Activated CD8-positive, alpha-beta memory T cell treated with anti-CD3 and anti-CD28 coated beads, Interleukin-2, amount 50 U/mL, for 48 hours (primary cell): ENCODE measurements around the gene MSLN.
"Not testable (repeated sequence)": the region's sequence is repeated elsewhere in the genome, so short reads cannot be mapped to it uniquely, and the experiment has no call there.

ENCODE experiments used
- DNase-seq: peaks from one replicate; pipeline ENCODE4 v3.0.0-alpha.2; 2020

MSLN gene

DNA sequence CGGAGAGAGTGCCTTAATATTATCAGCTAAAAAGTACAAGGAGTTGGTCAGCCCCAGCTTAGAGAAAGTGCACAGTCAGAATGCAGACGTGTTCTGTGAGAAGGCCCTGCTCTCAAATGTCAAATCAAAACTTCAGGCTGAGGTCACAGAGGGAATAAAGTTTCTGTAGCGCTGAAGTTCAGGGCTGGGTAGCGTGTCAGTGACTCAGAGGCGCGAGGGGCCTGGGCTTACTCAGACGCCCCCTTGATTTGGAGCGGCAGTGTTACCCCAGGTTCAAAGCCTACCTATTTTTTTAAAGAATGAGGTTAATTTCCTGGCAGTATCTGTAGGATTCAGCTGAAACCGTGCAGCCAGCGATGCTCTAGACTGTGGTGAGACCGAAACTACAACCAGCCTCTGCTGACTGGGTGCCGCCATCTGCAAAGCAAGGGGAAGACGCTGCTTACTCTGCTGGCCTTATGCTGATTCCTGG, 24.5 kb upstream of the MSLN start:
- peak; percentile 79 for DNase-seq

- no peak for DNase-seq
Measured at GRCh38 chr16:736936-737481, 23.5 kb upstream of the MSLN start.

GRCh38 chr16:739560-740458, 20.7 kb upstream of the MSLN start:
- no peak for DNase-seq

GRCh38 chr16:740459-740763, 20.1 kb upstream of the MSLN start:
- DNase-seq, result no peak

DNA sequence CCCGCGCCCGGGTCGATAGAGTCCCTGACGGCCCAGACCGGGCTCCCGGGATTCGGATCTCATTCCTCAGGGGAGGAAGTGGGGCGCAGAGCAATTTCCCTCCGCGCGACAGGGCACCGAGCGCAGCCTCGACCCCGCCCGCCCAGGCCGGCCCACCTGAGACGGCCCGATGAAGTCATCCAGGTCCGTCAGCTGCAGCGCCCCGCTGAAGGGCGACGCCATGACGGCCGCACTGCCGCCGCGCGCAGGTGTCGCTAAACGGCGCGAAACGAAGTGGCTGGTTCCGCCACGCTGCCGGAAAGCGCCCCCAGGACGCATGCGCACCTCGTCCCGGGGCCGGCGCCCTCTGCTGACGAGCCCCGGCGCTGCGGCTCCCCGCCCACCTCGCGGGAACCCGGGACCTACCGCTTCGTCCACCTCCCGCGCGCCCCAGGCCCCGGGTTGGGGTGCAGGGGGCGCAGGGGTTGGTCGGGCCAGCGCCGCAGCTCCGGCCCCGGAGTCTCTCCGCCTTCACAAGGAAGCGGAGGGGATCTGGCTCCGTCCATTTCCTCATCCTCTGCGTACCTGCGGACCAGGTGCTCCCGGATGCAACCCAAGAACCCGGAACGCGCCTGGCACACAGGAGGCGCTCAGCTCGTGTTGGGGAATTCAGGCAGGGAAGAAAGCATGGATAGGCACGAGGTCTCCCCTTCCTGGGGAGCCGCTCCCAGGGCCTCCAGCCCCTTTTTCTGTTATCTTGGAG, 19.6 kb upstream of the MSLN start, which contains the start of gene CIAO3:
TSS of gene CIAO3 (minus strand) at position 234 of the 742 bp plus-strand sequence. CDS start at position 222, 12 bp downstream.
- peak; percentile 99 for DNase-seq

GRCh38 chr16:741986-742629, 18.4 kb upstream of the MSLN start:
- no peak for DNase-seq

DNA sequence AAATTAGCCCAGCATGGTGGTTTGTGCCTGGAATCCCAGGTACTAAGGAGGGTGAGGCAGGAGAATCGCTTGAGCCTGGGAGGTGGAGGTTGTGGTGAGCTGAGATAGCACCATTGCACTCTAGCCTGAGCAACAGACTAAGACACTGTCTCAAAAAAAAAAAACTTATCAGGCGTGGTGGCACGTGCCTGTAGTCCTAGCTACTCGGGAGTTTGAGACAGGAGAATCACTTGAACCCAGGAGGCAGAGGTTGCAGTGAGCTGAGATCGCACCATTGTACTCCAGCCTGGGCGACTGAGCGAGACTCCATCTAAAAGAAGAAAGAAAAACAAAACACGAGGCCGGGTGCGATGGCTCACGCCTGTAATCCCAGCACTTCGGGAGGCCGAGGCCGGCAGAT, 17.6 kb upstream of the MSLN start:
- not testable (repeated sequence) for DNase-seq

GRCh38 chr16:743794-744500, 16.6 kb upstream of the MSLN start:
- no peak for DNase-seq

GRCh38 chr16:745739-746138, 14.8 kb upstream of the MSLN start:
- peak; percentile 60 for DNase-seq

- no peak for DNase-seq
Measured at GRCh38 chr16:746637-747036, 13.9 kb upstream of the MSLN start.

DNA sequence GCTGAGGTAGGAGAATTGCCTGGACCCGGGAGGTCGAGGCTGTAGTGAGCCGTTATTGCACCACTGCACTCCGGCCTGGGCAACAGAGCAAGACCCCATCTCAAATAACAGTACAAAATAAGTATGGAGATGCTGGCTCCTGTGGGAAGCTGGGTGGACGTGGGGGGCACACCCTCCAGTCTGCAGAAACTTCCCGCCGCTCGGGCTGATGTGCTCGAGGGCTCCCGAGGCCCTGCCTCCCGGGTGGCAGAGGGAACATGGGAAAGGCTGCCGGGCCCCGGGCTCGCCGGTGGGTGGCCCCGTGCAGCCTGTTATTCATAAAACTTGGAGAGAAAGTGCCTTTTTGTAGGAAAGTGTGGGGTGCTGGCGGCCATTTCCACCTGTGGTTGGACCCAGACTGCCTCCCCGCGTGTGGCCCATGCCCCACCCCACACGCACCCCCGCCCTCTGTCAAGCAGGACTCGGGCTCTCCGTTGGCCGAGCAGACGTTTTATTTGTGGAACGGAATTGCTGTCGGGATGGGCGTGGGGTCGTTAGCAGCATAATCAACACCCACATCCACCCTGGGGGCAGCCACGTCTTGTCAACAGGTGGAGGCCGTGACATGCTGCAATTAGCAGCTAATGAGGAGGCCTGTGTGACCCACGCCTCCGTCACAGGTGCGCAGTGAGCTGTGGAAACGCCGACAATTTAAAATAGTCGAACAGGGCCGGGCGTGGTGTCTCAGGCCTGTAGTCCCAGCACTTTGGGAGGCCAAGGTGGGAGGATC, 12.4 kb upstream of the MSLN start:
- no peak for DNase-seq

GRCh38 chr16:749010-749409, 11.5 kb upstream of the MSLN start:
- DNase-seq, result no peak

DNA sequence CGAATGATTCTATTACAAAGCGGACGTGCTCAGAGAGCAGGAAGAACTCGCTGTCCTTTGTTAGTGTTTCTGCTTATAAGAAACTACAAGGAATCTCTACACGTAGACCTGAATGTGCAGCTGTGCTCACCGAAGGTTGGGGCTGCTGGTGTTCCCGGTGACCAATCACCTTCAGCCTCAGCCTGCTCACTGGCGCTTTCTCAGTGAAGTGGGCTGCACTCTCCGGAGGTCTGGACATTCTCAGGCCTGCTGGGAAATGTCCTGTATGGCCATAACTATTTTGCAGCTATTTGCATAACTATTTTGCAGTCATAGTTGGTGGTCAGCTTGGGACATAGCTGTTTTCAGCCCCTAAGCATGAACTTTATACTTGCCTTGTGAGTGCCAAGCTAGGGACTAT, 10.0 kb upstream of the MSLN start:
- DNase-seq, result no peak

DNA sequence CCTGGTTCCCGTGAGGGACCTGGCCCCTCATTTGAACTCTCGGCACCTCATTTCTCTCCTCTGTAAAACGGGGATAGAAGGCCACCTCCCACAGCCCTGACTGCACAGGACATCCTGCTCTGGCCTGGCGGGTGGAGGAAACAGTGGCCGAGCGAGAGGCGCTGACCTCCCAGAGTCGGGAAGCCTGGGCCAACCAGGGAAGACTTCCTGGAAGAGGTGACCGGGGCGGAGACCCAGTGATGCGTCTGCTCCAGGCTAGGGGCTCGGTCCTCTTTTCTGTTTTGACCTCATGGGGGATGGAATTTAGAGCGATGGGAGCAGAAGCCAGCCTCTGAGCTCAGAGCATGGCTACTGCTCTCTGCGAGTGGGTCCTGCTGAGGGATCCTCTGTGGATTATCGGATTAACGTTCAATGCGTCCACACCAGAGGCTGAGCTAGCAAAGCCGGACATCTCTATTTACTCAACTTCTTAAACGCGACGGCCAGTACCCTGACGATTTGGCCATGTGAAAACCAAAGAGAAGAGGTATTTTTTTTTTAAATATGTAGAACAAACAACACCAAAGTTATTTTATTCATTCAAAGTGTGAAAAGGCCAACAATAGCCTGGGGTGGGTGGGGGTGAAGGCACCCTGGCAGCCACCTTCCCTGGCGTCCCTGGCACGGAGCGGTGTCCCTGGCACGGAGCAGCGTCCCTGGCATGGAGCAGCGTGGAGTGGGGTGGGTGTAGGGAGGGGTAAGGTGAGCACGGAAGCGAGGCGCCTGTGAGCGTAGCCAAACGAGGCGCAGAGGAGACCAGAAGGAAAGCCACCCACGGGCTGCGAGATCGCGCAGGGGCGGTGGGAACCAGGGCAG, 9.2 kb upstream of the MSLN start:
- DNase-seq, result no peak

DNA sequence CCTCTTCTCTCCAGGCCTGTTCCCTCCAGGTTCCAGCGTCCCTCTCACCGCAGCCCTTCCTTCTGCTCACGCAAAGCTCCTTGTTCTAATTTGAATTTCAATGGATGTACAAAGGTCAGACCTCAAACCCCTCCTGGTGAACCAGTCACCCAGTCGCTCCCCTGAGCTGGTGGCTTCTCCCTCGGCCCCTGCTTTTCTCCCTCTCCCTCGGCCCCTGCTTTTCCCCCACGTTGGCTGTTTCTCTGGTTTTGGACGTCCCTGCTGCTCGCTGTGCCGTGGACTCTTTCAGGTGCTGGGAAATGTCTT, 8.6 kb upstream of the MSLN start:
- no peak for DNase-seq

DNA sequence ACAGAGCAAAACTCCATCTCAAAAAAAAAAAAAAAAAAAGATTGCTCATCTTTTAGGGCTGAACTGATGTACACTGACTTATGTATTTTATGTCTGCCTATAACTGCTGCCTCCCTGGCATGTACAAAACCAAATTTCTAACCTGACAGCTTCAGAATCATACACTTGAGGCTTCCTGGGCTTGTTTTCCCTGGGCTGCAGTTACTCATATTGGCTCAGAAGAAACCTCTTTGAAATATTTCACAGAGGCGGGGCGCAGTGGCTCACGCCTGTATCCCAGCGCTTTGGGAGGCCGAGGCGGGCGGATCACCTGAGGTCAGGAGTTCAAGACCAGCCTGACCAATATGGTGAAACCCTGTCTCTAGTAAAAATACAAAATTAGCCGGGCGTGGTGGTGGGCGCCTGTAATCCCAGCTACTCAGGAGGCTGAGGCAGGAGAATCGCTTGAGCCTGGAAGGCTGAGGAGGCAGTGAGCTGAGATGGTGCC, 6.4 kb upstream of the MSLN start:
- not testable (repeated sequence) for DNase-seq

- no peak for DNase-seq
Measured at GRCh38 chr16:754656-755055, 5.9 kb upstream of the MSLN start.

DNA sequence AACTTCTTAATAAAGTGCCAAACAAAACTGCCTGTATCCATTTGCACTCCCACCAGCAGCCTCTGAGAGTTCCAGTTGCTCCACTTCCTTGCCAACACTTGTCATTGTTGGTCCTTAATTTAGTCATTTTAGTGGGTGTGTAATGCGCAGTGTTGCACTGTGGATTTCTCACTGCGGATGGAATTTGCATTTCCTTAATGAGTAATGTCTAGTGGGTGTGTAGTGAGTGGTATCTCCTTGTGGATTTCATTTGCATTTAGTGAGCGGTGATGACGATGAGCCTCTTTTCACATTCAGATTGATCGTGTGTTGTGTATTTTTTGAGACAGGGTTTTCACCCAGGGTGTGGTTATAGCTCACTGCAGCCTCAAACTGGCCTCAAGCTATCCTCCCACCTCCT, 4.1 kb upstream of the MSLN start:
- no peak for DNase-seq

DNA sequence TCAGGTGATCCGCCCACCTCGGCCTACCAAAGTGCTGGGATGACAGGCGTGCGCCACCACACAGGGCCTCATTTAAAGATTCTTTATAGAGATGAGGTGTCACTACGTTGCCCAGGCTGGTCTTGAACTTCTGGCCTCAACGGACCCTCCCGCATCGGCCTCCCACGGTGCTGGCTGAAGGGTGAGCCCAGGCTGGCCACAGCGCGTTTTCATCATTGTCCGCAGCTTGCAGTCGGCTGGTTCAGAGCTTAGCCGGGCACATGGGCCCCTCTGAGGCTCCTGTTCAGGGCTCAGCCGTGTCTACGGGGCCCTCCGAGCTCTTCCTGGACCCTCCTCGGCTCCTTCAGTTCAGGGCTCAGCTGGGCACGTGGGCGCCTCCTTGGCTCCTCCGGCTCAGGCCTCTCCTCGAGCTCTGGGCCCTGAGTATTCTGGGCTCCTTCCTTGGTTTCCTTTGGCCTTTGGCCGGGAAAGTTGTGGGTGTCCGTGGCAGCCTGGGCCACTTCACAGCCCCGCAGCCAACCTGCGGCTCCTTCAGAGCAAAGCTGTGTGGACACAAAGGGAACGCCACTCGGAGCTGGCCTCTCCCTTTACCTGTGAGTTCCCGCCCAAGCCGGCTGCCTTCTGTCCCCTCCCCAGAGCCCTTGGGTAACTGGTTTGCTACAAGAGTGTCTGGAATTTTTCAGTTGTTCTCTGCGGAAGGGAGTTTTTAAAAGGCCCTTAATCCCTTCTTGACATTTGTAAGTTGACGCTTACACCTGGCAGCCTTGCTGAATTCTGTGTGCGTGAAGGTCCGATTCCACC, 1.2 kb upstream of the MSLN start:
- DNase-seq, result no peak

DNA sequence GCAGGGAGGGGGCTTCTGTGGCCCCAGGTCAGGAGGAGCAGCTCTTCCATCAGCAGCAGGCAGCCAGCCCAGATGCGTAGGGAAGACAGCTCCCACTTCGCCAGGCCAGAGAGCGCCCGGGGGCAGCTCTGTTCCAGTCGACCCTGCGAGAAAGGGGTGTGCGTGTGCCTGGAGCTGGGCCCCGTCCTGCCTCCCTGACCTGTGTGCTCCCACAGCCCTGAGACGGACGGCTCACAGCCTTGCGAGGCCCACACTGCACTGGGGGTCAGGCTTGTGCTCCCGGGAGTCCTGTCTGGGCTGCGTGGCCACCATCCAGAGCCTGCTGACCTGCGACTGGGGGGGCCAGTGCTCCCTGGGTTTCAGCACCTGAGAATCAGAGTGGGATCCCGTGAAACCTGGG, 469 bp upstream of the MSLN start:
- DNase-seq, result no peak
